NCI-H146 treated with DMSO at 0.1 percent for 48 hours (cell line): Measurements from ENCODE around the gene WWOX.

Source experiments
- DNase-seq: peaks from one replicate; lab custom pipeline; 2025; ENCODE audit not compliant: unreplicated experiment; lab: John Stamatoyannopoulos, UW

Gene WWOX

DNA sequence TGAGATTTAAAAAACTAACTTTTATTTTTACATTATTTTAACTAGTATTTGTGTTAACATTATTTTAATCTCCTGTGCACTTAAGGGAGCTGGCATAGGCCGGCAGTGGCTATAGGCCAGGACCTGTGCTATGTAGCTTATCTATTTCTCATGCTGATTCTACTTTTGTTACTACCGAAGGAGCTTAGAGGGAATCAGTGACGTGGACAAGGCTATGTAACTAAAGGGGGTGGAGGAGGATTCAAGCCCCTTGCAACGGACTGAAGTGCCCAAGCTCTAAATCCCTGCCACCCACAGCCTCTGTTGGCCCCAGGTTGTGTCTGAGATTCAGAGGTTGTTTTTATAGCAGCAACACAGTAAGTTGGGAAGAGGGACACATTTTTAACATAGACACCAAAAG, 356.4 kb downstream of the WWOX start:
- no peak for DNase-seq

GRCh38 chr16:78458588-78458987, 359.1 kb downstream of the WWOX start:
- DNase-seq: no peak

DNA sequence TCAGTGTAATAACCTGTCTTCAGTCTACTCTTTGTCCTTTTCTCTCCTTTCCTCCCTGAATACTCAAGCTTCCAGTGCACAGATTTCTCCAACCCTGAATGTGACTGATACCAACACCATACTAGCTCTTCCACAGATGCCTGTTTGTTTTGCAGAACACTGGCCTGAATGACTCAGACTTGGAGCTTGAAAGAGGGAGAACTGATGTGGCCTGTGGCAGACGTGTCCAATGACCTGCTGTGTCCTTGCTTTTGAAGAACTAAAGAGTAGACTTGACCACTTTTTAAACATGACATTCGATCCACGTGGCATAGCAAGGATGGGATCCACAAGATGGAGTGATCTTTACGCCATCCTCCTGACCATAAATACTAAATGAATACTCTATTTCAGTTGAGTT, 361.0 kb downstream of the WWOX start:
- DNase-seq: no peak

DNA sequence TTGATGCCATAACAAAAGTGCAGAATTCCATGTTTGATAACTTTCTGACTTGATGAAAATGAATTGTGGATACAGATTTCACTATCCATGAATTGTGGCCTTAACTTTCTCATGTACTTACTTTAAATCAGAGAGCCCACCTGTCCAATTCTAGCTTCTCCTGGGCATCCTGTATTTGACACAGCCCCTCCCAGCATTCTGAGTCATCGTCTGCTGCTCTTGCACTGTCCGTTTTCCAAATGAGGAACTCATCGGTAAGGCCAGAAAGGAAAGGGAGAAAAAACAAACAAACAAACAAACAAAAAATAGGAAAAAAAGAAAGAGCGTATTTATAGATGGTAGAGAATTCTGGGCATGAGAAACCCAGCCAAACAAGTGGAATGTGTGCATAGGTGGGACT, 361.6 kb downstream of the WWOX start:
- no peak for DNase-seq

DNA sequence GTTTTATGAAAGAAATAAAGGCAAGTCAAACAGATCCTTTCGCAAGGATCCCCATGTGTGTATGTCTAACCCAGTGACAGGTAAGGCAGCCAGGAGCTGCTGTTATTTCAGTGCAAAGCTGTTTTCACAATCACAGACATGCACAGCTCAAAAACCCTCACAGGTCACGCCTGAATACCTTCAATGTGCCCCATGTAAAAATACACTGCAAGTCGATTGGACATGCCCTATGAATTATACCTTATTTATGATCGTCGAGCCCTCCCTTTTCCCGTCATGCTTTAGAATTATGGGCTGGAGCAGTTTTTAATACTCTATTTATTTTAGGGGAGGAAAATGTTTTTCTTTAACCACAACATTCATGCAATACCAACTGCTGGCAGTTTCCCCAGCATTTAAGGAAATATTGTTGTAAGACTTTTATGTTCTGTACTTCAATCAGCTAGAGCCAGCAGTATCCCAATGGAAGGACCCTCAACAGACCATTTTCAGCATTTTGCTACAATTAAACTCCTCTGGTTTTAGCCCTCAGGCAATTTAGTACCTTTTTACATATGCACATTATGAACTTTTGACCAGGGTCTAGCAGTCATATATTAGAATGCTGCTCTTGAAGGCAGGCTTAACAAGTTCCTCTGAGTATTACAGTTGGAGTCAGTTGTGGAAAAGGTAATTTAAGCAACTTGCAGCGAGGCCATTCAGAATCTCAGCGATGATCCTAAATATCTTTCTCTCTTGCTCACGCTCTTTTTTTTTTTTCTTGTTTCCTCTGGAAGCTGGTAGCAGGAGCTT, 362.2 kb downstream of the WWOX start:
- no peak for DNase-seq

DNA sequence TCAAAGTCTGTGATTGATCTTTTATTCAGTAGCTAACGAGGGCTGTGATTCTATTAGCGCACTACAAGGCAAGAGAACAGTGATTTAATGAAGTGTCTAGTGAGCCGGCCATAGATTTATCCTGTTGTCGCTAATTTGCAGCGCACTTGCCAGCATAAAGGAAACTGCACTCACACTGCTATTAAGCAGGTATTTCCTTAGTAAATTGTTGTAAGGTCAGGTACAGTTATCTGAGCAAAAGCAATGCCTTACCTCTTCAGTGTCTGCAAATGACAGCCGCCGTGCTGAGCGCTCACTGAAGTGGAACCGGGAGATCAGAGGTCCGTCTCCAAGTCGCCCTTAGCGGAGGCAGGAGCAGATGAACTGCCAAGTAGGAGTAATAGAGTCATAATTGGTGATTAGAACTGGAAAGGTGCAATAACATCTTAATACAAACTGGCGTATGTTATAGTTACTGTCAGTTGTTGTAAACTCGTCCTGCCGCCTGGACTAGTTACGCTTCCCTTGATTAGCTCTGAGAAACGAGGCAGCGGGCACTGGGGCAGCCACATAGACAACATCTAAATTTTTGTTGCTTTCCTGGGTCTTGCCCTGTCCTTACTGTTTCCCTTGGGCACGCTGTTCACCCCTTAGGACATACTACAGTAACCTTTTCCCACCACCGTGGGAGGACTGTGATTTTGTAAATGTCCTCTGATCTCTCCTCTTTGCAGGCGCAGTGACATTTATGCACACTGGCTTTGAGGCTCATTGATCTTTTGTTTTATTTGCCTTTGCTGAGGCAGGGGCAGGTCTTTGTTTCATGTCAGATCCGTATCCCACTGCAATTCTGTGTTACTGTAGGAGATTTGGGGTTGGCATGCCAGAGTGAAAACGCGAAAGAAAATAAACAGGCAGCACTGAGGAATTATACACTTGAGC, 363.1 kb downstream of the WWOX start:
- DNase-seq: no peak

DNA sequence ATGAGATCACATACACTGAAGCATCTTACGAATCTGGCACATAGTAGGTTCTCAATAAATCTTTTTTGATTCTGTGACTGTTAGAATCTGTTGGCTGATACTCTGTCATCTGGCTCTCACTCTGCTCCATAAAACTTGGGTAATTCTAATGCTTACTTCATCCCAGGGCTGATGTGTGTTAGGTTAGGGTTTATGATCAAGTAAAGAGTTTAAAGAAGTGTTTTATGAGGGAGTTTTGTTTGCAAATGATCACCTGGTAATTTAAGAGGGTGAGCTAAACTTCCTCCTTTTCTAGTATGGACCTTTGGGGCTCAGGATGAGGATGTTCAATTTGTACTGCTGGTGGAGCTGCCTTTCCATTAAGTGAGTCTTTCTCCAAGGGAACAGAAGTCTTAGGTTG, 364.1 kb downstream of the WWOX start:
- DNase-seq: no peak

GRCh38 chr16:78464833-78465232, 365.4 kb downstream of the WWOX start:
- no peak for DNase-seq

- DNase-seq: no peak
Observed at GRCh38 chr16:78465730-78466129, 366.3 kb downstream of the WWOX start.

GRCh38 chr16:78469787-78470186, 370.3 kb downstream of the WWOX start:
- DNase-seq: no peak

GRCh38 chr16:78473031-78473699, 373.7 kb downstream of the WWOX start:
- no peak for DNase-seq

DNA sequence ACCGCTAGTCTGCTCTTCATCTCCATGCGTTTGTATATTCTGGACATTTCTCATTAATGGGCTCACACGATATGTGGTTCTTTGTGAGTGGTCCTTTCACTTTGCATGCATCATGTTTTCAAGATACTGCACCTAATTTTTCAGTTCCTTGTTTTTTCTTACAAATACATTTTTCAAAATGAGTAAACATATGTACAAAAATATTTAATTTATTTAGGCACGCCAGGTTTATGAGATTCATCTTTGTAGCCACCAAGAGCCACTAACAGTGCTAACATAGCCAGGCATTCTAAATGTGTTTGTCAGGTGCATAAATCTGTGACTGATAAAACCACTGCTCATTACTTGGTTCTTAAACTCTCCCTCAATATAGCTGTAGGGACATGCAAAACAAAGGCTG, 375.3 kb downstream of the WWOX start:
- DNase-seq: no peak

DNA sequence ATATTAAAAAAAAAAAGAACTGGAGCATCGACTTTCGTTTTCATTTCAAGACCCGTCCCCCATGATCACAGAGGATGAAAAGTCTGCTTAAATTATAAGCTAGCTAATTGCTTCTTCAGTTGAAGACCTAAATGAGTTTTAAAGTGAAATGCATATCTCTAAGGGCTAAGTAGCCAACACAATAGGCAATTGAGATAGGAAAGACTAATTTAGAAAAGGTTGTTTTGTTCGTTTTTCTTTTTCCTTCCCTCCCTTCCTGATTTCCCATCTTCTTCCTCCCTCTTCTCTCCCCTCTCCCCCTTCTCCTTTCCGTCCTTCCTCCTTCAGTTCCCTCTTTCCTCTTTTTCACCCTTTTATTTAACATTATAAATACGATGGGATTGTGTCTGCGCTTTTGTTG, 377.2 kb downstream of the WWOX start:
- no peak for DNase-seq

- DNase-seq: peak; percentile 89
Observed at GRCh38 chr16:78478267-78478861, 378.9 kb downstream of the WWOX start.

DNA sequence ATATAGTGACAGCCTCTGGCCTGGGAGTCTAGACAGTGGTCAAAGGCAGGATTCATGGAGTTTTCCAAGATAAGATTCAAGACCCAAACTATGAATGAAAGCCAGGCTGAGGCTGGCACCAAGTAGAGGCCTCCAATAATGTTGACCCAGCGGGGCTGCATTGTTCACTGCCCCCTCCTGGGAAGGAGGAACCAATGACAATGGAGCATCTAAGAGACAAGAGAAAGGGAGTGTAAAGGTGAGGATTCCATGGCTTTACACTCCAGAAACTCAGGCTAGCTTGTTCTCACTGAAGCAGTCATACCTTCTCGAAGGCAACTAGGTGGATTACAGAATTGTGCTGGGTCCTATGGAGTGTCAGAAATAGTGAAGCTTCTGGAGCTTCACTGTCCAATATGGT, 380.3 kb downstream of the WWOX start:
- no peak for DNase-seq

DNA sequence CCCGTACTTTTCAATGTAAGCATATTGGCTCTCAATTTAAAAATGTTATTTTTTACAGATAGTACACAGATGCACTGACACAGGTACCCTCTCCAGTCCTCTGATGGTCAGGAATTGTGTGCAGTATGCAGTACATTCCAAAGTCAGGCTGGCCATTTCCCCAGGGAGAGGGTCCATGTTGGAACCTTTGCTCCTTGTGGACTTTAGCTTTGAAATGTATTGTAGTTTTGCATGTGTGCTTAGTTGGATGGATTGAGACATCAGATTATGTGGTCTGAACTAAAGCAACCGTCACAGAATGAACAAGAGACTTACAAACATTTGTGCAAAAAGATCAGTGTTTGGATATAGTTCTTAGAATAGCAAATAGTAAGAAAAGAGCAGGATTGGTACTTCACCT, 381.1 kb downstream of the WWOX start:
- no peak for DNase-seq

DNA sequence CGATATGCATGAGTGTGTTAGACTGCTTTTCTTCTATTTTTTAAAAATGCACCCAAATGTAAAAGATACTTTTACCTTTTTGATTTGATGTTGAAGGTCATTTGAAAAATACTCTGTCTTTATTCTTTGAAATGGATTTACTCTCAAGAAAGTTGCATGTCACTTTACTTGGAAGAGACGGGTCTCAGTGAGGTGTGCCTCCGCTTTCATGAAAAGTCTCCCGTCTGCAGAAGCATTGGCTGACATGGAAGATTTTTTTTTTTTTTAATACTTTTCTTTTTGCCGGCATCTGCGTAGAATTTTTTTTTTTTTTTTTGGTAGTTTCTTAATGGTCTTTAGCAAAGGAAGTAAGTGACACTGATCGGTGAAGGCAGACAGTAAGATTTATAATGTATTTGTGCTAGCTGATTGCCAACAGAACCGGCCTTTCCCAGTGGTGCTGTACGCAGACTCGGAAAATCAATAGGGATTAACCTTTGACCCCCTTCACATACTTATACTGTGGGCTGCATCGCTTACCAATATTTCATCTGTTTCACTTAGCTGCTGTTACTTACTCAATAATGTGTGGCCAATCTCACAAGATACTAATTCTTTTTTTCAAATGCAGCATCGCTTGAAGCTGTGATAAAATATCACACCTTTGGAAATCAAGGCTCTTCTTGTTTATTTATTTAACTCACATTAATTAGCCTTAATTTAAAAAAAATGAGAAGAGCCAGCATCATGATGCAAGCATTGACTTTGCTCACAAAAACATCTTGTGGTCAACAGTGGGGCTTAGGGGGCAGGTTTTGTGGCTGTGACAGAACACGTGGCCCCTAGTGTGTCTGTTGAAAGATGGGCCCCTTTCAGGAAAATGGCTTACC, 383.9 kb downstream of the WWOX start:
- DNase-seq: no peak

GRCh38 chr16:78484509-78485058, 385.1 kb downstream of the WWOX start:
- DNase-seq: no peak

GRCh38 chr16:78485188-78485916, 385.9 kb downstream of the WWOX start:
- DNase-seq: no peak
